ENCODE results near the gene OR6C2.
"Not testable (repeated sequence)": the region's sequence is repeated elsewhere in the genome, so short reads cannot be mapped to it uniquely, and the experiment has no call there.

OR6C2 gene

GRCh38 chr12:55443776-55444175 lies at the start of gene OR6C2:
OR6C2 (plus strand) TSS chr12:55444076; CDS start chr12:55452214, 8,138 bp downstream.
- no peak for DNase-seq

- no peak for DNase-seq
These were observed 47.5 kb upstream of the OR6C2 start for GRCh38 chr12:55396326-55396725.

- DNase-seq: no peak
These were observed 43.6 kb upstream of the OR6C2 start, which contains the start of gene OR6C65 for GRCh38 chr12:55400229-55400628. OR6C65 (plus strand) TSS chr12:55400529; CDS start chr12:55400529, 0 bp downstream.

- DNase-seq: no peak
These were observed 36.0 kb upstream of the OR6C2 start for GRCh38 chr12:55407866-55408265.

GRCh38 chr12:55409133-55409532 lies 34.7 kb upstream of the OR6C2 start:
- not testable (repeated sequence) for DNase-seq

GRCh38 chr12:55412138-55412537 lies 31.7 kb upstream of the OR6C2 start:
- not testable (repeated sequence) for DNase-seq

GRCh38 chr12:55413498-55414388 lies 30.1 kb upstream of the OR6C2 start:
- DNase-seq: not testable (repeated sequence)

- not testable (repeated sequence) for DNase-seq
These were observed 29.5 kb upstream of the OR6C2 start for GRCh38 chr12:55414396-55414823.

- not testable (repeated sequence) for DNase-seq
These were observed 29.0 kb upstream of the OR6C2 start for GRCh38 chr12:55414889-55415288.

- no peak for DNase-seq
These were observed 26.9 kb upstream of the OR6C2 start for GRCh38 chr12:55416961-55417360.

- no peak for DNase-seq
These were observed 23.4 kb upstream of the OR6C2 start for GRCh38 chr12:55420307-55420962.

- no peak for DNase-seq
These were observed 17.9 kb upstream of the OR6C2 start, which contains the start of gene OR6C76 for GRCh38 chr12:55425954-55426353. OR6C76 (plus strand) TSS chr12:55426254; CDS start chr12:55426254, 0 bp downstream.

GRCh38 chr12:55428331-55429243 lies 15.3 kb upstream of the OR6C2 start:
- no peak for DNase-seq

GRCh38 chr12:55441233-55441632 lies 2.6 kb upstream of the OR6C2 start:
- DNase-seq: not testable (repeated sequence)

GRCh38 chr12:55445357-55445756 lies 1.5 kb downstream of the OR6C2 start:
- DNase-seq: no peak

- no peak for DNase-seq
These were observed 2.5 kb downstream of the OR6C2 start for GRCh38 chr12:55446326-55446725.

GRCh38 chr12:55448825-55449224 lies 4.9 kb downstream of the OR6C2 start:
- DNase-seq: no peak

GRCh38 chr12:55464926-55465325 lies 21.1 kb downstream of the OR6C2 start:
- DNase-seq: not testable (repeated sequence)

GRCh38 chr12:55467836-55468235 lies 24.0 kb downstream of the OR6C2 start:
- DNase-seq: no peak

GRCh38 chr12:55469291-55469690 lies 25.4 kb downstream of the OR6C2 start:
- DNase-seq: no peak

GRCh38 chr12:55470088-55470829 lies 26.4 kb downstream of the OR6C2 start, which contains the start of gene OR6C70:
OR6C70 (minus strand) TSS chr12:55470138; CDS start chr12:55470138, 0 bp downstream.
- no peak for DNase-seq

GRCh38 chr12:55472264-55472663 lies 28.4 kb downstream of the OR6C2 start:
- DNase-seq: no peak
